Activated CD4-positive, alpha-beta T cell treated with anti-CD3 and anti-CD28 coated beads, Interleukin-2, amount 10 ng/mL, durations not matched to agents 7 days and 5 days (primary cell): Measurements from ENCODE around the gene NFIC. TPM values are rescaled to one million over a fixed set of nuclear protein-coding genes. Genes with fewer than 3 reads are reported as not detected.

ENCODE experiments used
- CTCF ChIA-PET: fragments of 350-600 bp; sonication (Branson Sonifier 250); formaldehyde crosslinking; loops from one replicate; lab custom pipeline; 2021; ENCODE audit warnings: antibody characterized with exemption; lab: Charles Lee
- POLR2A ChIA-PET: fragments of 350-600 bp; sonication (Branson Sonifier 250); formaldehyde crosslinking; loops from one replicate; lab custom pipeline; 2021; ENCODE audit warnings: antibody characterized with exemption; lab: Charles Lee
- DNase-seq: peaks from one replicate; pipeline ENCODE4 v3.0.0-alpha.2; 2020
- H3K27ac Mint-ChIP-seq: one replicate; pipeline ENCODE4 v1.8.0; 2021; ENCODE audit warnings: mild to moderate bottlenecking, moderate library complexity, mixed read lengths
- H3K27me3 Mint-ChIP-seq: one replicate; pipeline ENCODE4 v1.8.0; 2021; ENCODE audit warnings: mixed read lengths
- H3K36me3 Mint-ChIP-seq: one replicate; pipeline ENCODE4 v1.8.0; 2021; ENCODE audit warnings: low read depth, mixed read lengths
- H3K4me1 Mint-ChIP-seq: one replicate; pipeline ENCODE4 v1.8.0; 2021; ENCODE audit warnings: mixed read lengths
- H3K4me3 Mint-ChIP-seq: one replicate; pipeline ENCODE4 v1.8.0; 2021; ENCODE audit warnings: mild to moderate bottlenecking, moderate library complexity, mixed read lengths
- H3K9me3 Mint-ChIP-seq: one replicate; pipeline ENCODE4 v1.8.0; 2021; ENCODE audit warnings: mixed read lengths
- total RNA-seq, 2 experiments: library from RNA; stranded (reverse); gene quantifications; one replicate each; pipeline ENCODE4 v1.2.3, GENCODE V29; 2021

The NFIC gene
- total RNA-seq, 2 experiments from 2014 or later = 14.2 TPM

GRCh38 chr19:3463714-3464586 is 97.6 kb downstream of the NFIC start:
- no peaks in the 10 kb centered on the region for H3K27me3 Mint-ChIP-seq
- DNase-seq = no peak
- no peaks in the 10 kb centered on the region for H3K36me3 Mint-ChIP-seq
- CTCF ChIA-PET = interaction anchor here (0.5 to 0.7 kb wide), 2 partner anchors 123 to 126 kb away, joined by 3 read pairs; no protein-coding TSS in a partner anchor
- H3K9me3 Mint-ChIP-seq = peaks cover 2% of the 10 kb centered on the region
- POLR2A ChIA-PET = no interaction called here
- no peak overlapping the region for H3K4me3 Mint-ChIP-seq
- H3K4me1 Mint-ChIP-seq = peaks cover 4% of the 10 kb centered on the region
- no peak overlapping the region for H3K27ac Mint-ChIP-seq

GRCh38 chr19:3464587-3465235 is 98.3 kb downstream of the NFIC start:
- CTCF ChIA-PET = interaction anchor here (0.7 kb wide), 3 partner anchors 20 to 126 kb away, joined by 3 read pairs; no protein-coding TSS in a partner anchor
- no peaks in the 10 kb centered on the region for H3K27me3 Mint-ChIP-seq
- POLR2A ChIA-PET = no interaction called here

GRCh38 chr19:3465552-3465951 is 99.2 kb downstream of the NFIC start:
- Mint-ChIP-seq H3K9me3 (peaks cover 2% of the 10 kb centered on the region), H3K27ac (no peak overlapping the region), H3K27me3 (no peaks in the 10 kb centered on the region), H3K4me1 (no peaks in the 10 kb centered on the region), H3K36me3 (no peaks in the 10 kb centered on the region), H3K4me3 (no peak overlapping the region)
- POLR2A ChIA-PET = no interaction called here
- DNase-seq = no peak
- CTCF ChIA-PET = no interaction called here

More at GRCh38 chr19:3464587-3465235, 98.3 kb downstream of the NFIC start:
- H3K4me1 Mint-ChIP-seq = no peaks in the 10 kb centered on the region
- no peaks in the 10 kb centered on the region for H3K36me3 Mint-ChIP-seq
- no peak overlapping the region for H3K4me3 Mint-ChIP-seq
- DNase-seq = no peak
- H3K27ac Mint-ChIP-seq = no peak overlapping the region
- peaks cover 2% of the 10 kb centered on the region for H3K9me3 Mint-ChIP-seq

- Mint-ChIP-seq H3K4me1 (no peaks in the 10 kb centered on the region), H3K4me3 (no peak overlapping the region), H3K36me3 (no peaks in the 10 kb centered on the region), H3K27ac (no peak overlapping the region), H3K9me3 (peaks cover 2% of the 10 kb centered on the region), H3K27me3 (no peaks in the 10 kb centered on the region)
- ChIA-PET POLR2A (no interaction called here), CTCF (no interaction called here)
- no peak for DNase-seq
Measured at GRCh38 chr19:3466635-3467034, 100.3 kb downstream of the NFIC start.

- H3K27ac Mint-ChIP-seq = no peak overlapping the region
- ChIA-PET CTCF (no interaction called here), POLR2A (no interaction called here)
- peaks cover 2% of the 10 kb centered on the region for H3K9me3 Mint-ChIP-seq
- H3K36me3 Mint-ChIP-seq = no peaks in the 10 kb centered on the region
- DNase-seq = no peak
- H3K4me1 Mint-ChIP-seq = no peaks in the 10 kb centered on the region
- H3K4me3 Mint-ChIP-seq = no peak overlapping the region
- no peaks in the 10 kb centered on the region for H3K27me3 Mint-ChIP-seq
Measured at GRCh38 chr19:3467437-3468198, 101.2 kb downstream of the NFIC start.

GRCh38 chr19:3468211-3468610 is 101.8 kb downstream of the NFIC start:
- no peaks in the 10 kb centered on the region for H3K36me3 Mint-ChIP-seq
- peaks cover 2% of the 10 kb centered on the region for H3K9me3 Mint-ChIP-seq
- POLR2A ChIA-PET = no interaction called here
- no peak overlapping the region for H3K4me3 Mint-ChIP-seq
- CTCF ChIA-PET = no interaction called here
- no peaks in the 10 kb centered on the region for H3K4me1 Mint-ChIP-seq
- no peak for DNase-seq
- no peaks in the 10 kb centered on the region for H3K27me3 Mint-ChIP-seq
- no peak overlapping the region for H3K27ac Mint-ChIP-seq

GRCh38 chr19:3469638-3470499 is 103.5 kb downstream of the NFIC start:
- no peak for DNase-seq
- ChIA-PET CTCF (interaction anchor here (1.1 to 1.7 kb wide), 3 partner anchors 10 to 41 kb away, joined by 3 to 4 read pairs (median 3); partner anchors contain the start of gene SMIM44), POLR2A (interaction anchor here (0.7 kb wide), 1 partner anchor 104 kb away, joined by 9 read pairs; no protein-coding TSS in a partner anchor)
- Mint-ChIP-seq H3K4me3 (no peak overlapping the region), H3K4me1 (no peaks in the 10 kb centered on the region), H3K27ac (no peak overlapping the region), H3K9me3 (peaks cover 2% of the 10 kb centered on the region), H3K36me3 (no peaks in the 10 kb centered on the region), H3K27me3 (no peaks in the 10 kb centered on the region)

GRCh38 chr19:3470500-3471128 is 104.2 kb downstream of the NFIC start:
- Mint-ChIP-seq H3K4me1 (no peaks in the 10 kb centered on the region), H3K27me3 (no peaks in the 10 kb centered on the region), H3K4me3 (no peak overlapping the region), H3K36me3 (no peaks in the 10 kb centered on the region), H3K27ac (no peak overlapping the region), H3K9me3 (peaks cover 2% of the 10 kb centered on the region)
- ChIA-PET CTCF (interaction anchor here (0.6 to 1.7 kb wide), 7 partner anchors 9 to 377 kb away, joined by 3 to 4 read pairs (median 3); partner anchors contain the start of gene SMIM44), POLR2A (no interaction called here)
- DNase-seq = no peak

GRCh38 chr19:3471954-3472655 is 105.7 kb downstream of the NFIC start:
- ChIA-PET POLR2A (interaction anchor here (0.6 kb wide), 1 partner anchor 218 kb away, joined by 3 read pairs; no protein-coding TSS in a partner anchor), CTCF (interaction anchor here (0.5 to 1.6 kb wide), 9 partner anchors 11 to 167 kb away, joined by 3 to 8 read pairs (median 4); partner anchors contain the start of gene SMIM44)
- no peak overlapping the region for H3K27ac Mint-ChIP-seq
- no peaks in the 10 kb centered on the region for H3K27me3 Mint-ChIP-seq
- H3K36me3 Mint-ChIP-seq = no peaks in the 10 kb centered on the region
- H3K9me3 Mint-ChIP-seq = peaks cover 2% of the 10 kb centered on the region
- peak; percentile 35 for DNase-seq
- H3K4me3 Mint-ChIP-seq = no peak overlapping the region
- no peaks in the 10 kb centered on the region for H3K4me1 Mint-ChIP-seq

GRCh38 chr19:3474010-3474409 is 107.6 kb downstream of the NFIC start:
- Mint-ChIP-seq H3K27ac (no peak overlapping the region), H3K9me3 (no peaks in the 10 kb centered on the region), H3K4me3 (no peak overlapping the region), H3K36me3 (no peaks in the 10 kb centered on the region), H3K4me1 (peaks cover 10% of the 10 kb centered on the region), H3K27me3 (peaks cover 5% of the 10 kb centered on the region)
- POLR2A ChIA-PET = no interaction called here
- CTCF ChIA-PET = interaction anchor here (1.6 kb wide), 1 partner anchor 144 kb away, joined by 4 read pairs; no protein-coding TSS in a partner anchor
- DNase-seq = no peak

GRCh38 chr19:3474614-3475013 is 108.2 kb downstream of the NFIC start:
- DNase-seq = no peak
- ChIA-PET POLR2A (no interaction called here), CTCF (interaction anchor here (0.6 kb wide), 1 partner anchor 10 kb away, joined by 3 read pairs; no protein-coding TSS in a partner anchor)
- Mint-ChIP-seq H3K4me3 (no peak overlapping the region), H3K27me3 (peaks cover 5% of the 10 kb centered on the region), H3K36me3 (no peaks in the 10 kb centered on the region), H3K9me3 (no peaks in the 10 kb centered on the region), H3K4me1 (peaks cover 13% of the 10 kb centered on the region), H3K27ac (no peak overlapping the region)
